ENCODE results near the gene ABHD15. TPM values are rescaled to one million over a fixed set of nuclear protein-coding genes. Genes with fewer than 3 reads are reported as not detected.

The ABHD15 gene
- total RNA-seq, 1 donor from 2014 or later = 8.5 TPM

GRCh38 chr17:29595107-29595942, 28.5 kb upstream of the ABHD15 start:
- no peak for DNase-seq (ENCODE audit: low read depth)

- DNase-seq (ENCODE audit: low read depth) = no peak
Observed at GRCh38 chr17:29594519-29595090, 27.8 kb upstream of the ABHD15 start.

GRCh38 chr17:29593591-29594518, 27.0 kb upstream of the ABHD15 start:
- DNase-seq (ENCODE audit: low read depth) = peak; percentile 38

GRCh38 chr17:29592850-29593551, 26.2 kb upstream of the ABHD15 start, which contains the start of gene ANKRD13B:
Gene ANKRD13B (plus strand): TSS chr17:29593132. CDS start chr17:29593622, 490 bp downstream.
- peak; percentile 56 for DNase-seq (ENCODE audit: low read depth)

- peak; percentile 91 for DNase-seq (ENCODE audit: low read depth)
Observed at GRCh38 chr17:29591737-29592608, 25.1 kb upstream of the ABHD15 start.

- DNase-seq (ENCODE audit: low read depth) = peak; percentile 72
Observed at GRCh38 chr17:29591146-29591736, 24.4 kb upstream of the ABHD15 start.

GRCh38 chr17:29590411-29591145, 23.7 kb upstream of the ABHD15 start:
- DNase-seq (ENCODE audit: low read depth) = peak; percentile 81

- DNase-seq (ENCODE audit: low read depth) = peak; percentile 90
Observed at GRCh38 chr17:29589524-29590410, 22.9 kb upstream of the ABHD15 start, which contains the start of gene GIT1. Gene GIT1 (minus strand): TSS chr17:29589648. CDS start chr17:29589378, 270 bp downstream.

GRCh38 chr17:29588562-29589411, 21.9 kb upstream of the ABHD15 start:
- DNase-seq (ENCODE audit: low read depth) = peak; percentile 83

- DNase-seq (ENCODE audit: low read depth) = peak; percentile 27
Observed at GRCh38 chr17:29588017-29588561, 21.3 kb upstream of the ABHD15 start.

GRCh38 chr17:29587591-29587990, 20.8 kb upstream of the ABHD15 start:
- no peak for DNase-seq (ENCODE audit: low read depth)

- no peak for DNase-seq (ENCODE audit: low read depth)
Observed at GRCh38 chr17:29586676-29587469, 20.0 kb upstream of the ABHD15 start.

GRCh38 chr17:29585080-29585751, 18.4 kb upstream of the ABHD15 start:
- DNase-seq (ENCODE audit: low read depth) = no peak

- no peak for DNase-seq (ENCODE audit: low read depth)
Observed at GRCh38 chr17:29584452-29585079, 17.7 kb upstream of the ABHD15 start.

Data from myocyte (in vitro differentiated cells).